ENCODE data around the gene CARD14. TPM values are rescaled to one million over a fixed set of nuclear protein-coding genes. Genes with fewer than 3 reads are reported as not detected.

The CARD14 gene
- total RNA-seq, 1 experiment from 2014 or later, result 0.09 TPM

GRCh38 chr17:80185968-80186367, 16.1 kb downstream of the CARD14 start:
- CTCF ChIA-PET, result no interaction called here
- Histone ChIP-seq H3K4me1 (ENCODE audit: insufficient read depth, low read length, poor library complexity, severe bottlenecking) (no peaks in the 10 kb centered on the region), H3K36me3 (ENCODE audit: insufficient read depth, low read length, poor library complexity, severe bottlenecking) (no peaks in the 10 kb centered on the region), H3K4me3 (ENCODE audit: low read depth, low read length, poor library complexity, severe bottlenecking) (no peak overlapping the region), H3K27ac (ENCODE audit: low read depth, low read length, poor library complexity, severe bottlenecking) (no peak overlapping the region), H3K27me3 (replicated peaks; ENCODE audit: insufficient read depth, low read depth, low read length, poor library complexity) (no peaks in the 10 kb centered on the region), H3K9me3 (ENCODE audit: low read depth, low read length, poor library complexity, severe bottlenecking) (no peaks in the 10 kb centered on the region)
- POLR2A ChIA-PET (ENCODE audit: low non-redundant PET), result no interaction called here
- TF ChIP-seq EZH2 (IDR thresholded peaks at IDR 0.05; ENCODE audit: borderline replicate concordance, low read depth, low read length, poor library complexity, severe bottlenecking), result no peak
- TF ChIP-seq CTCF (conservative IDR thresholded peaks at IDR 0.05; ENCODE audit: low read depth, low read length), result no peak
- intact Hi-C loops (cut with micrococcal nuclease; ENCODE audit: unreplicated experiment), result no loop called here
- no TSS peak for BruUV-seq (replicated peaks)
- no peak for DNase-seq (ENCODE audit: low spot score)

GRCh38 chr17:80187090-80187489, 17.3 kb downstream of the CARD14 start:
- no peaks in the 10 kb centered on the region for H3K4me1 ChIP-seq (ENCODE audit: insufficient read depth, low read length, poor library complexity, severe bottlenecking)
- ChIA-PET POLR2A (ENCODE audit: low non-redundant PET) (no interaction called here), CTCF (interaction anchor here (0.7 kb wide), 1 partner anchor 9 kb away, joined by 4 read pairs; no protein-coding TSS in a partner anchor)
- intact Hi-C loops (cut with micrococcal nuclease; ENCODE audit: unreplicated experiment), result no loop called here
- H3K27me3 ChIP-seq (replicated peaks; ENCODE audit: insufficient read depth, low read depth, low read length, poor library complexity), result no peaks in the 10 kb centered on the region
- H3K9me3 ChIP-seq (ENCODE audit: low read depth, low read length, poor library complexity, severe bottlenecking), result no peaks in the 10 kb centered on the region
- no TSS peak for BruUV-seq (replicated peaks)
- no peak overlapping the region for H3K4me3 ChIP-seq (ENCODE audit: low read depth, low read length, poor library complexity, severe bottlenecking)
- no peak for DNase-seq (ENCODE audit: low spot score)
- H3K36me3 ChIP-seq (ENCODE audit: insufficient read depth, low read length, poor library complexity, severe bottlenecking), result no peaks in the 10 kb centered on the region
- TF ChIP-seq CTCF (conservative IDR thresholded peaks at IDR 0.05; ENCODE audit: low read depth, low read length) (no peak), EZH2 (IDR thresholded peaks at IDR 0.05; ENCODE audit: borderline replicate concordance, low read depth, low read length, poor library complexity, severe bottlenecking) (no peak)
- no peak overlapping the region for H3K27ac ChIP-seq (ENCODE audit: low read depth, low read length, poor library complexity, severe bottlenecking)

- POLR2A ChIA-PET (ENCODE audit: low non-redundant PET), result no interaction called here
- Histone ChIP-seq H3K27ac (ENCODE audit: low read depth, low read length, poor library complexity, severe bottlenecking) (no peak overlapping the region), H3K9me3 (ENCODE audit: low read depth, low read length, poor library complexity, severe bottlenecking) (no peaks in the 10 kb centered on the region), H3K4me1 (ENCODE audit: insufficient read depth, low read length, poor library complexity, severe bottlenecking) (no peaks in the 10 kb centered on the region), H3K36me3 (ENCODE audit: insufficient read depth, low read length, poor library complexity, severe bottlenecking) (no peaks in the 10 kb centered on the region), H3K4me3 (ENCODE audit: low read depth, low read length, poor library complexity, severe bottlenecking) (no peak overlapping the region), H3K27me3 (replicated peaks; ENCODE audit: insufficient read depth, low read depth, low read length, poor library complexity) (no peaks in the 10 kb centered on the region)
- no peak for TF ChIP-seq CTCF (conservative IDR thresholded peaks at IDR 0.05; ENCODE audit: low read depth, low read length)
- no peak for TF ChIP-seq EZH2 (IDR thresholded peaks at IDR 0.05; ENCODE audit: borderline replicate concordance, low read depth, low read length, poor library complexity, severe bottlenecking)
- CTCF ChIA-PET, result interaction anchor here (0.7 kb wide), 1 partner anchor 8 kb away, joined by 4 read pairs; no protein-coding TSS in a partner anchor
- intact Hi-C loops (cut with micrococcal nuclease; ENCODE audit: unreplicated experiment), result no loop called here
- DNase-seq (ENCODE audit: low spot score), result no peak
- BruUV-seq (replicated peaks), result no TSS peak
These were observed 17.7 kb downstream of the CARD14 start for GRCh38 chr17:80187515-80187941.
